Hematopoietic multipotent progenitor cell treated with erythropoietin and hydrocortisone succinate and interleukin-3 and kit ligand, for 4 days (in vitro differentiated cells): ENCODE results near the gene RAB8B.

Experiments used
- DNase-seq: peaks from one replicate; pipeline ENCODE4 v3.0.0-alpha.2; 2015

Gene RAB8B

GRCh38 chr15:63238796-63239195 is 49.4 kb downstream of the RAB8B start:
- peak; percentile 88 for DNase-seq

- DNase-seq: no peak
Measured at GRCh38 chr15:63240109-63240508, 50.7 kb downstream of the RAB8B start.

- DNase-seq: no peak
Measured at GRCh38 chr15:63241316-63241715, 51.9 kb downstream of the RAB8B start.

- no peak for DNase-seq
Measured at GRCh38 chr15:63243101-63243500, 53.7 kb downstream of the RAB8B start.

GRCh38 chr15:63243776-63244175 is 54.4 kb downstream of the RAB8B start:
- peak; percentile 36 for DNase-seq

GRCh38 chr15:63244399-63244798 is 55.0 kb downstream of the RAB8B start:
- DNase-seq: no peak

GRCh38 chr15:63244976-63245645 is 55.7 kb downstream of the RAB8B start:
- peak; percentile 38 for DNase-seq

GRCh38 chr15:63246691-63247469 is 57.5 kb downstream of the RAB8B start:
- peak; percentile 59 for DNase-seq

GRCh38 chr15:63250312-63250965 is 61.0 kb downstream of the RAB8B start:
- no peak for DNase-seq

- no peak for DNase-seq
Measured at GRCh38 chr15:63251701-63252100, 62.3 kb downstream of the RAB8B start.

GRCh38 chr15:63252292-63252691 is 62.9 kb downstream of the RAB8B start:
- no peak for DNase-seq

- no peak for DNase-seq
Measured at GRCh38 chr15:63254991-63255390, 65.6 kb downstream of the RAB8B start.

GRCh38 chr15:63255489-63255990 is 66.1 kb downstream of the RAB8B start:
- no peak for DNase-seq

GRCh38 chr15:63256433-63257274 is 67.2 kb downstream of the RAB8B start:
- no peak for DNase-seq

- DNase-seq: peak; percentile 31
Measured at GRCh38 chr15:63258658-63259057, 69.3 kb downstream of the RAB8B start.

GRCh38 chr15:63260791-63261190 is 71.4 kb downstream of the RAB8B start:
- DNase-seq: no peak

- no peak for DNase-seq
Measured at GRCh38 chr15:63261311-63261710, 71.9 kb downstream of the RAB8B start.

GRCh38 chr15:63263519-63263918 is 74.1 kb downstream of the RAB8B start:
- DNase-seq: no peak

GRCh38 chr15:63264688-63265293 is 75.4 kb downstream of the RAB8B start:
- DNase-seq: no peak

- peak; percentile 19 for DNase-seq
Measured at GRCh38 chr15:63274427-63274826, 85.0 kb downstream of the RAB8B start.

- DNase-seq: peak; percentile 41
Measured at GRCh38 chr15:63276342-63277037, 87.1 kb downstream of the RAB8B start.
